Activated CD4-positive, alpha-beta T cell treated with anti-CD3 and anti-CD28 coated beads, Interleukin-2, Interleukin-6, amounts not matched to agents 100 ng/mL and 50 ng/mL, durations not matched to agents 16 hours and 8 hours (primary cell): ENCODE results near the gene CYP39A1.
A peak's percentile ranks its signal among the peaks of the same experiment; 100 is the strongest.
"Not testable (repeated sequence)": the region's sequence is repeated elsewhere in the genome, so short reads cannot be mapped to it uniquely, and the experiment has no call there.

Experiments
- DNase-seq: peaks from one replicate; pipeline ENCODE4 v3.0.0-alpha.2; 2020

The CYP39A1 gene

DNA sequence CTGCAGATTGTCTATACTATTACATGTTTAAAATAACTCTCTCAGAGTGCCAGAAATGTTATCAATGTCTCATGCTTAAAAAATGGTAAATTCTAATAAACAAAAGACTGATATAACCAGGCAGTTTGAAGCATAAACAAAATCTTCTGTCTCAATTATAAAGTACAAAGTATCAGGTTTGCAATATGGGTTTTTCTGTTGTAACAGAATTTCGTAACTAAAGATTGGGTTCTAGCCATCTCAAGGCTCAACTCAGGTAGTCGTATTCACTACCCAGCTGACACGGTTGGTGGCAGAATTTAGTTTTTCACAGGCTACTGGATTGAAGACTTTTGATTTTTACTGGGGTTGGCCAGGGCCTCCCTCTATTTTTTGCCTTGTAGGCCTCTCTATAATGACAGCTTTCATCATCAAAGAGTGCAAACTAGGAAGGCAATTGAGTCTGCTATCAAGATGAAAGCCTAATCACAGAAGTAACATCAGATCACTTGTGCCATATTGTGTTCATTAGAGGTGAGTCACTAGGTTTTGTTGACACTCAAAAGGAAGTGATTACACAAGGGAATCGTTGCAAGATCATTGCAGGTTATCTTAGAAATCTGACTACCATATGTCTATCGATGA, 3.6 kb downstream of the CYP39A1 start:
- no peak for DNase-seq

- DNase-seq: not testable (repeated sequence)
Observed at GRCh38 chr6:46648108-46648507, 4.5 kb downstream of the CYP39A1 start.

- no peak for DNase-seq
Observed at GRCh38 chr6:46645265-46645664, 7.4 kb downstream of the CYP39A1 start.

DNA sequence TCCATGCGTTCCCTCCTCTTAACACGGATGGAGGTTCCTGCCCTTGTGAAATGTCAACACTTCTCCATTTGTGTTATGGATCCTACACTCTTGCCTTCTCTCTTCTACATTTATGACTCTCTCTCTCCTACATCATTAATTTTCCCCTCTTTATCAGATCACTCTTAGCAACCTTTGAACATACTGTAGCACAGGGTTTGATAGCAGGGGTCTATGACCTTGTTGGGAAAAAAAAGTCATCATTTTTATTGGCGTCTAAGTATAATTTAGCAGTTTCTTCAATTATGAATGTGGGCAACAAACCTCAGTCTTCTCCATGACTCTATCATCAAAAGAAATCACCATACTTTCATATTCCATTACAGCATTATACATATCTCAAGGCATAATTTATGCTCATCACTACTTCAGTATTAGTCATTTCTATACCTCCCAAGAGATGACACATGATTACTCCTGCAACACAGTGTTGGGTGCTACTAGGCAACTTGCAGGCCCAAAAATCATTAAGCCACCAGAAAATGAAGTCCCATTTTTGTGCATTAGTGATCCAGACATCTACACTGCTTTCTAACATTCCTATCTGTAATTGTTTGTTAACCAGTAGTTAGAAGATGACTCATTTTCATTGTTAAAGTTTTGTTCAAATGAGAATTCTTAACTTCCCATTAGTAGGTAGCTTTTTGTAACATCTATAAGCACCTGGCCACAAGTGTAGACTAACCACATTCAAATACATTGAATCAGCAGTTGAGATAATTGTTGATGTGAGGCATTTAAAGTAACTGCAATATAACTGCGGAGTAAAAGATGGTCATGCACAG, 9.5 kb downstream of the CYP39A1 start:
- peak; percentile 28 for DNase-seq

DNA sequence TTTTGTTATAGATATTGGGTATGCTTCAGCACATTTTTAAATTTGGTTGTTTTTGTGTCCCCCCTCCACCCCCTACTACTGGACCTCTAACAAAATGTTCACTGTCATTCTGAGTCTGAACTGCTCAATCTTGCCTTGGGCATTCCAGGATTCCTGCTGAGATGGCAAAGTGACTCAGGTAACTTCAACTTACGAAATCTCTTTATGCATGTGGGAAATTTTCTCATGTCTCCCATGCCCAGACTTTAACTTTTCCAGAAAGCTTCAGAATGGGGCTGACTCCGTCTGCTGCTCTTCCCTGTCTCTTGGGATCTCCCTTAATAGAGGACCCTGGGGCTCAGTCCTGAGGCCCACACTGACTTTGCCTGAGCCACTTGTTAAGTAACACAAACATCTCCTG, 14.0 kb downstream of the CYP39A1 start:
- no peak for DNase-seq

DNA sequence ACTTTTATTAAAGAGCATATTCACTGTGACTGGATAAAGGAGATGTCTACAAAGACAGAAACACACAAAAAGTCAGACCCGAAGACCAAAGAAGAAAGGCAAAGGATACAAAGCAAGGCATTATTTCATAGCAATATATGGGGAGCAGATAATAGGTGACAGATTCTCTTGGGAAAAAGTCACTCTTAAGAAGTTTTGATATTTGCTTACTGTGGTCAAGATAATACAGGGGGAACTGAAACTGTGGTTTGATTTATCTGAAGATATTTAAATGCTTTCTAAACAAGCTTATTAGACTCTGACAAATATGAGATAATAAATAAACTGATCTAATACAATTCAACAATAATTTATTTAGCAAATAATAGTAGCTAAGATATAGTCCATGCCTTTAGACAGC, 14.7 kb downstream of the CYP39A1 start:
- DNase-seq: no peak

DNA sequence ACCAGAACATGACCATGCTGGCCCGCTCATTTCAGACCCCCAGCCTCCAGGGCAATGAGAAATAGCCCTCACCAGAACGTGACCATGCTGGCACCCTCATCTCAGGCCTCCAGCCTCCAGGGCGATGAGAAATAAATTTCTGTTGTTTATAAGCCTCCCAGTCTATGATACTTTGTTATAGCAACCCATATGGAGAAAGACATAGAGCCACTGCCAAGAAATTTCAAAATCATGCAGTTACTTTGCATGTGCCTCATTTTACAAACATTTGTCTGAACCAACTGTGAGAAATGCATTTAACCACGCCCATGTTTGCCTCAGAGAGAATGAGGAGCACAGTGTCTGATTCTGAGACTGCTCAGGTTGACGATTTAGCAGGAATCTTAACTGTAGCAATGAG, 15.5 kb downstream of the CYP39A1 start:
- no peak for DNase-seq

GRCh38 chr6:46635462-46635861, 17.2 kb downstream of the CYP39A1 start:
- no peak for DNase-seq

GRCh38 chr6:46632053-46632452, 20.6 kb downstream of the CYP39A1 start:
- DNase-seq: no peak

- DNase-seq: no peak
Observed at GRCh38 chr6:46629691-46630090, 22.9 kb downstream of the CYP39A1 start.

DNA sequence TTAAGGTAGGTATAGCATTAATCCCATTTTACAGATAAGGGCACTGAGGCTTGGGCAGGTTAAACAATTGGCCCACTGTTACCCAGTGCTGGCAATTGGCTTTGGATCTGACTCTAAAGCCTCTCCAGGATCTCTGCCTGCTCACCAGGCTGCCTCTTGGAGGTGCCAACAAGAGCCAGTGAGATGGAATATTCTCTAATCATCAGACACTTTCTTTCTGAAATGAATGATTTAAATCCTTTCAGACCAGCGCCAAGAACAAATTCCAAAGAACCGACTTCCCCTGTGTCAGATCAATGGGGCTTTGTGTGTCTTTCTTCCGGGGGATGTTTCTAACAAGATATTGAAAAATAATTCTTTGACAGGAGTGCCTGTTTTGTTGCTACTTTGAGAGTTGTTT, 23.6 kb downstream of the CYP39A1 start:
- no peak for DNase-seq

- no peak for DNase-seq
Observed at GRCh38 chr6:46628498-46628897, 24.1 kb downstream of the CYP39A1 start.

GRCh38 chr6:46626976-46627375, 25.6 kb downstream of the CYP39A1 start:
- no peak for DNase-seq

GRCh38 chr6:46626228-46626909, 26.2 kb downstream of the CYP39A1 start:
- DNase-seq: peak; percentile 57

GRCh38 chr6:46618726-46619125, 33.9 kb downstream of the CYP39A1 start:
- no peak for DNase-seq

DNA sequence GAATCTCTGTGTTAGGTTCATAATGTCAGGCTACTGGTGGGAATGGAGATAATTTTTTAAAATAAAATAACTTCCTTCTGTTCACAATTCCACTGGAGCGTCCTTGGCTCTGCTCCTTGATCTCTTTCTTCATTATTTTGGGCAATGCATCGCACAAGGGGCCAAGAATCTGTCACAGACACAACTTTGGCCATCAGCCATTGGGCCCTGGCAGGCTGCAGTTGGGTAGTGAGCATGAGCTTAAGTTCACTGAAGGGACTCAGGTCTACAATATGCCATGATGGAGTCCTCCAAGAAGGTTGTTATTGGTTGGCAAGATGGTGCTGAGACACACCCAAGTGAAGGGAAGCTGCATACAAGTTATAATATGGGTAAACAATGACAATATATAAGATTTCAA, 40.0 kb downstream of the CYP39A1 start:
- DNase-seq: no peak

DNA sequence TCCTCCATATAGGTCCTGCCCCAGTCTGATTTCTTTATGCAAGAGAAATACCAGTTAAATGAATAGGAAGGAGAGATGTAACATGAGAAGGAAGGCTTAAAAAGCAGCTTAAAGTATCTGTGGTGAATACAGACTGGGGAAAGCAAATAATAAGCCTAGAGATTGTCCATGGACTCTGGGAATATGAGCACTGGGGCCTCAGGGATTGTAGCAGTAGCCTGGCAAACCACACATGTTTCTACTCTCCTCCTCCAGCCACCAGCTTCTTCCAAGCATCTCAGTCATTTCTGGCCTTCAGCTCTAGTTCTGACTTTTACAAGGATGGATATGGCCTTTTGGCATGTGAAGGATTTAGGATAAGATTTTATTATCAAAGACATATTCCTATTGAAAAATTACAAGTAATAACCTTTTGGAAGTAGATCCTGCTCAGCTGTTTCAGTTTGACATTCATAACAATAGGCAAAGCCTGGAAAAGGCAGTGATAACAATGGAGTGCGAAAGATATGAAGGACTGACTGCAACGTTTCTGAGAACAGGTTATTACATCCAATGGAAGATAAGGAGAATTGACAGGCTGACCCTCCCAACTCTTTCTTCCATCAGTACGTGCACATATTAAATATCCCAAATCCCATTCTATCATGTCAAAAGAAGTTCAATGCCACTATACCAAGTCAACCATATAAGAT, 41.6 kb downstream of the CYP39A1 start:
- DNase-seq: no peak

DNA sequence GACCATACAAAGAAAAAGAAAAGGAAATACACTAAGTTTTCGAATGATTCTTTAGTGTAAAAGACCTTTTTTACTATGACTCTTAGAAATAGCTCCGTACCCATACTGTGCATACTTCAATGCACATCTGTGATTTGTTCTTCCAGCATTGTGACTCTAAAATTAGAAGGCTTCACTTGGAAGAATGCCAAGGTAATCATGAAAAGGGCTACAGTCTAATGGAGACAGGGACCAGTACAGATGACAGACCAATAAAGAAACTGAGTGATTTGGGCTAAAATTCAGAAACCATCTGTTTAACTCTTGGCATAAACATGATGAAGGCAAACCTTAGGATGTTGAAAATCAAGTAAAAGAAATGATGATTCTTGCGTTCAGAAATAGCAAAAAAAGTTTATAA, 46.3 kb downstream of the CYP39A1 start:
- no peak for DNase-seq

- DNase-seq: no peak
Observed at GRCh38 chr6:46605091-46605797, 47.4 kb downstream of the CYP39A1 start.

DNA sequence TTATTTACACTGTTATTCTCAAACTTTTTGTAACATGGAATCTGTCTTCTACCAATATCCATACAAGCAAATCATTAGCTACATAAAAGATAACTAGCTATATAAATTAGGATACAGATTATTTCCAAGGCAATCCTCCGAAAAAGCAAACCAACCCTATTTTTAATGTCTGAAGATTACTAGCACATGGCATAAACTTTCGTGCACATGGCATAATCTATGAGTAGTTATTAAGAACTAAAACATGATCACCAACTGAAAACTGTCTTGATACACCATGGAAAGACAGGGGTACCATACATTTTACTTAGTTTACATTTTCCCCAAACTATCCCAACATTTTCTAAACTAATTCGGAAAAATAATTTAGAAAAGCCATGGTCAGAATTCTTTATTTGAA, 54.4 kb downstream of the CYP39A1 start:
- DNase-seq: no peak

DNA sequence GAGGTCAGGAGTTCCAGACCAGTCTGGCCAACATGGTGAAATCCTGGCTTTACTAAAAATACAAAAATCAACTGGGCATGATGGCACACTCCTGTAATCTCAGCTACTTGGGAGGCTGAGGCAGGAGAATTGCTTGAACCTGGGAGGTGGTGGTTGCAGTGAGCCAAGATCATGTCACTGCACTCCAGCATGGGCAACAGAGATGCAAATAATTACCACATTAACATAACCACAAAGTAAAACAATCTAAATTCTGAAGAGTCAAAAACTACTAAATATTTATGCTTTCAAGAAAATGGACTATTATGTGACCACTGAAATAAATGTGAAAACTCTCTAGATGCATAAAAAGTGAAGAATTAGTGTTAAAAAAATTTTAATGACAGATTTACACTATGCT, 59.9 kb downstream of the CYP39A1 start:
- no peak for DNase-seq

- no peak for DNase-seq
Observed at GRCh38 chr6:46592046-46592445, 60.6 kb downstream of the CYP39A1 start.

GRCh38 chr6:46590765-46591164, 61.9 kb downstream of the CYP39A1 start:
- no peak for DNase-seq
